Activated B cell treated with CpG ODN at 0.5 μM for 24 hours (primary cell): Measurements from ENCODE around the gene NME2. TPM values are rescaled to one million over a fixed set of nuclear protein-coding genes. Genes with fewer than 3 reads are reported as not detected.
"Not testable (repeated sequence)": the region's sequence is repeated elsewhere in the genome, so short reads cannot be mapped to it uniquely, and the experiment has no call there.

Experiments
- ATAC-seq: fragments of 200-7000 bp; cut with Tn5 transposase; one replicate; pipeline ENCODE4 v1.10.0; 2021; ENCODE audit warnings: low read depth, mild to moderate bottlenecking, moderate library complexity
- CTCF ChIA-PET: fragments of 350-600 bp; sonication (Branson Sonifier 250); formaldehyde crosslinking; loops from one replicate; lab custom pipeline; 2021; ENCODE audit warnings: antibody characterized with exemption; lab: Charles Lee
- POLR2A ChIA-PET: fragments of 350-600 bp; sonication (Branson Sonifier 250); formaldehyde crosslinking; loops from one replicate; lab custom pipeline; 2021; ENCODE audit warnings: antibody characterized with exemption; lab: Charles Lee
- DNase-seq: peaks from one replicate; pipeline ENCODE4 v3.0.0; 2022
- H3K27ac Mint-ChIP-seq: one replicate; pipeline ENCODE4 v1.8.0; 2020; ENCODE audit warnings: mixed read lengths
- H3K27me3 Mint-ChIP-seq: one replicate; pipeline ENCODE4 v1.8.0; 2021; ENCODE audit warnings: mixed read lengths
- H3K36me3 Mint-ChIP-seq: one replicate; pipeline ENCODE4 v1.8.0; 2021; ENCODE audit warnings: low read depth, mixed read lengths
- H3K4me1 Mint-ChIP-seq: one replicate; pipeline ENCODE4 v1.8.0; 2021; ENCODE audit warnings: mixed read lengths
- H3K4me3 Mint-ChIP-seq: one replicate; pipeline ENCODE4 v1.8.0; 2020; ENCODE audit warnings: mild to moderate bottlenecking, mixed read lengths
- H3K9me3 Mint-ChIP-seq: one replicate; pipeline ENCODE4 v1.8.0; 2020; ENCODE audit warnings: mixed read lengths
- CTCF ChIP-seq: fragments of 200-600 bp; IDR thresholded peaks from one replicate; pipeline ENCODE4 v1.8.0; 2022; ENCODE audit warnings: antibody characterized with exemption, mild to moderate bottlenecking
- intact Hi-C: fragments of 100-400 bp; cut with micrococcal nuclease; formaldehyde crosslinking; loops from one replicate; pipeline ENCODE4 v1.15.1; 2024
- total RNA-seq: library from RNA; stranded (reverse); gene quantifications from 2 replicates; pipeline ENCODE4 v1.2.3, GENCODE V29; 2022

NME2 gene
- total RNA-seq, 1 donor from 2014 or later, result 439 TPM

- POLR2A ChIA-PET, result interaction anchor here (0.7 to 3.0 kb wide), 12 partner anchors 11 to 254 kb away, joined by 3 to 27 read pairs (median 5); partner anchors contain the start of genes NME1, NME2 and TOB1
- Mint-ChIP-seq H3K4me3 (peak within 1 kb of the TSS; percentile 94), H3K9me3 (no peaks in the 10 kb centered on the region), H3K27me3 (no peaks in the 10 kb centered on the region), H3K27ac (peak within 1 kb of the TSS; percentile 99), H3K36me3 (peaks cover 11% of the 10 kb centered on the region), H3K4me1 (peaks cover 56% of the 10 kb centered on the region)
- TF ChIP-seq CTCF, result no peak
- ATAC-seq (peak; percentile 83), DNase-seq (peak; percentile 95)
- intact Hi-C loops, result loop anchor here (1.0 to 5.0 kb wide), 7 partner anchors 32 to 414 kb away; partner anchors contain the start of genes ANKRD40, MBTD1, NME1 and NME2
- CTCF ChIA-PET, result interaction anchor here (0.6 to 3.3 kb wide), 4 partner anchors 32 to 122 kb away, joined by 3 to 15 read pairs (median 4); partner anchors contain the start of gene NME1
These were observed 45.2 kb upstream of the NME2 start, which contains the start of gene SPAG9 for GRCh38 chr17:51120739-51121619. Gene SPAG9, minus strand, starts transcription at chr17:51120868. Its CDS starts 212 bp downstream, at chr17:51120656.

- H3K9me3 Mint-ChIP-seq, result no peaks in the 10 kb centered on the region
- peak; percentile 16 for ATAC-seq
- POLR2A ChIA-PET, result interaction anchor here (1.0 to 3.0 kb wide), 6 partner anchors 10 to 255 kb away, joined by 4 to 27 read pairs (median 10); partner anchors contain the start of genes NME1, NME2 and TOB1
These were observed 44.4 kb upstream of the NME2 start for GRCh38 chr17:51121620-51122472.

GRCh38 chr17:51122473-51123115, 43.6 kb upstream of the NME2 start:
- ChIA-PET CTCF (interaction anchor here (0.9 to 3.3 kb wide), 4 partner anchors 28 to 121 kb away, joined by 3 to 15 read pairs (median 4); partner anchors contain the start of gene NME1), POLR2A (interaction anchor here (0.7 to 3.0 kb wide), 3 partner anchors 9 to 256 kb away, joined by 5 to 27 read pairs (median 6); partner anchors contain the start of gene TOB1)
- intact Hi-C loops, result loop anchor here (5.0 kb wide), 1 partner anchor 415 kb away; the partner anchor contains the start of gene ANKRD40
- not testable (repeated sequence) for H3K27me3 Mint-ChIP-seq, H3K9me3 Mint-ChIP-seq, ATAC-seq, DNase-seq
- Mint-ChIP-seq H3K36me3 (peaks cover 11% of the 10 kb centered on the region), H3K27ac (peak overlapping the region; percentile 99), H3K4me3 (peak overlapping the region; percentile 94), H3K4me1 (peaks cover 40% of the 10 kb centered on the region)

More at GRCh38 chr17:51121620-51122472, 44.4 kb upstream of the NME2 start:
- intact Hi-C loops, result loop anchor here (1.0 to 5.0 kb wide), 4 partner anchors 31 to 415 kb away; partner anchors contain the start of genes ANKRD40, MBTD1, NME1 and UTP18
- peak overlapping the region; percentile 99 for H3K27ac Mint-ChIP-seq
- peaks cover 11% of the 10 kb centered on the region for H3K36me3 Mint-ChIP-seq
- H3K4me1 Mint-ChIP-seq, result peaks cover 48% of the 10 kb centered on the region
- H3K4me3 Mint-ChIP-seq, result peak overlapping the region; percentile 94
- peak; percentile 58 for DNase-seq
- H3K27me3 Mint-ChIP-seq, result no peaks in the 10 kb centered on the region
- no peak for TF ChIP-seq CTCF
- CTCF ChIA-PET, result interaction anchor here (1.8 to 3.3 kb wide), 3 partner anchors 31 to 120 kb away, joined by 4 to 15 read pairs (median 5); partner anchors contain the start of gene NME1

- ATAC-seq (no peak), DNase-seq (no peak)
- POLR2A ChIA-PET, result no interaction called here
- H3K9me3 Mint-ChIP-seq, result no peaks in the 10 kb centered on the region
- CTCF ChIA-PET, result no interaction called here
- peaks cover 17% of the 10 kb centered on the region for H3K4me1 Mint-ChIP-seq
- H3K36me3 Mint-ChIP-seq, result peaks cover 8% of the 10 kb centered on the region
- no peaks in the 10 kb centered on the region for H3K27me3 Mint-ChIP-seq
- H3K27ac Mint-ChIP-seq, result no peak overlapping the region
- TF ChIP-seq CTCF, result no peak
- intact Hi-C loops, result loop anchor here (5.0 kb wide), 1 partner anchor 418 kb away; the partner anchor contains the start of gene ANKRD40
- H3K4me3 Mint-ChIP-seq, result no peak overlapping the region
These were observed 41.3 kb upstream of the NME2 start for GRCh38 chr17:51124640-51125503.
